Fibroblast of mammary gland (primary cell): ENCODE measurements around the gene FSTL5.

Experiments
- DNase-seq: peaks from one replicate; pipeline ENCODE4 v3.0.0-alpha.2; 2010; ENCODE audit warnings: low read depth
- H3K4me3 ChIP-seq: 2 replicates; pipeline ENCODE4 v1.5.1; 2011; ENCODE audit warnings: low read depth, mild to moderate bottlenecking, low read length, moderate library complexity; ENCODE audit not compliant: control insufficient read depth
- CTCF ChIP-seq: conservative IDR thresholded peaks from 2 replicates; pipeline ENCODE4 v1.5.1; 2011; ENCODE audit warnings: low read depth, low read length, inconsistent platforms; ENCODE audit not compliant: control insufficient read depth, insufficient read depth

FSTL5 gene

GRCh38 chr4:161540265-161540664 is 623.5 kb downstream of the FSTL5 start:
- H3K4me3 ChIP-seq = no peak overlapping the region
- no peak for DNase-seq
- no peak for TF ChIP-seq CTCF

GRCh38 chr4:161538941-161539340 is 624.9 kb downstream of the FSTL5 start:
- no peak overlapping the region for H3K4me3 ChIP-seq
- no peak for TF ChIP-seq CTCF
- DNase-seq = no peak

- DNase-seq = no peak
- no peak overlapping the region for H3K4me3 ChIP-seq
- TF ChIP-seq CTCF = no peak
These were observed 633.1 kb downstream of the FSTL5 start for GRCh38 chr4:161530710-161531109.

- no peak for TF ChIP-seq CTCF
- no peak overlapping the region for H3K4me3 ChIP-seq
- DNase-seq = no peak
These were observed 638.7 kb downstream of the FSTL5 start for GRCh38 chr4:161525121-161525520.

- DNase-seq = no peak
- no peak for TF ChIP-seq CTCF
- no peak overlapping the region for H3K4me3 ChIP-seq
These were observed 641.8 kb downstream of the FSTL5 start for GRCh38 chr4:161522031-161522430.

GRCh38 chr4:161519611-161520010 is 644.2 kb downstream of the FSTL5 start:
- no peak for TF ChIP-seq CTCF
- DNase-seq = no peak
- H3K4me3 ChIP-seq = no peak overlapping the region

GRCh38 chr4:161517941-161518340 is 645.9 kb downstream of the FSTL5 start:
- TF ChIP-seq CTCF = no peak
- H3K4me3 ChIP-seq = no peak overlapping the region

More at GRCh38 chr4:161517941-161518340, 645.9 kb downstream of the FSTL5 start:
- no peak for DNase-seq
